Measurements from ENCODE around the gene TXLNB.
A peak's percentile ranks its signal among the peaks of the same experiment; 100 is the strongest.

TXLNB gene

GRCh38 chr6:139291813-139292619 lies at the start of gene TXLNB:
Gene TXLNB, minus strand, starts transcription at chr6:139291998. Its CDS starts 3,099 bp downstream, at chr6:139288899.
- DNase-seq, result peak in 46 of 58 donors; percentile 3 to 61 (median 26)

DNA sequence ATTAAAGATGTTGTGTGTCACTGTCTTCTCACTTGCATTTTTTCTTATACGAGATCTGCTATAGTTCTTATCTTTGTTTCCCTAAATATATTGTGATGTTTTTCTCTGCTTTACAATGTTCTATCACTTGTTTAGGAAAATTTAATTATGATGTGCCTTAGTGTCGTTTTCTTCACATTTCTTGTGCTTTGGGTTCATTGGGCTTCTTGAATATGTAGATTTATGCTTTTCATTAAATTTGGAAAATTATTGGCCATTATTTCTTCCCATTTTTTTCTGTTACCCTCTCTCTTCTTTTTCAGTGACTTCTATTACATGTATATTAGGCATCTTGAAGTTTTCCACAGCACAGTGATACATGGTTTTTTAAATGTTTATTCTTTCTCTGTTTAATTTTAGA lies 49.3 kb upstream of the TXLNB start:
- DNase-seq, result no peak

DNA sequence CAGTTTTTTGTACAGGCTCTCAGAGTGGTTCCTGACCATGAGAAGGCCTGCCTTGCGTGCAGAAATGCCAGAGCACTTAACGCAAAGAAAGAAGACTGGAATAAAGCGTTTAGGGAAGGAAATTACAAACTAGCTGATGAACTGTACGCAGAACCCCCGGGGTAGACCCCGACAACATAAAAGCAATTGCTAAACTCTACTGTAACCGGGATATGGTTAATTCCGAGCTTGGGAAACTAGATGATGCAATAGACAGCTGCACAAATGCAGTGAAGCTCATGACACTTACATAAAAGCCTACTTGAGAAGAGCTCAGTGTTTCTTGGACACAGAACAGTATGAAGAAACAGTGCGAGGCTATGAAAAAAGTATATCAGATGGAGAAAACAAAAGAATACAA lies 47.0 kb upstream of the TXLNB start:
- no peak for DNase-seq

- no peak for DNase-seq
Observed at GRCh38 chr6:139337830-139338229, 46.0 kb upstream of the TXLNB start.

DNA sequence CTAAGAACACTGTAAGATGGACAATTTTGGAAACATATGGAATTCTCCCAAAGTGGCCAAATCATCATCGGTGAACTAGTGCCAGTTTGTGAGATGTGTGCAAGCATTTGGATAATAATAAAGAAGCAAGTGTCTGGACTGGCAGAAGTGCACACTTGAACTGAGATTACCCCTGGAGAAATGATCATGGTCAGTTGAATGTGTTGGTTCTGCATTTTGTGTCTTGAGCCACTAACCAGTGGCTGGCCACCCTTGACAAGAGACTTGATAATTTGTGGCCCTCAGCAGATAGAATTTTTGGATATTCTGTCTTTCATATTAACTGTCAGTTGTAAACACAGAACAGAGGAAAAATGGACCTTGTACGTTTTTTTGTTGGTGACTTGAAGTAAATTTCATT lies 45.2 kb upstream of the TXLNB start:
- DNase-seq, result no peak

DNA sequence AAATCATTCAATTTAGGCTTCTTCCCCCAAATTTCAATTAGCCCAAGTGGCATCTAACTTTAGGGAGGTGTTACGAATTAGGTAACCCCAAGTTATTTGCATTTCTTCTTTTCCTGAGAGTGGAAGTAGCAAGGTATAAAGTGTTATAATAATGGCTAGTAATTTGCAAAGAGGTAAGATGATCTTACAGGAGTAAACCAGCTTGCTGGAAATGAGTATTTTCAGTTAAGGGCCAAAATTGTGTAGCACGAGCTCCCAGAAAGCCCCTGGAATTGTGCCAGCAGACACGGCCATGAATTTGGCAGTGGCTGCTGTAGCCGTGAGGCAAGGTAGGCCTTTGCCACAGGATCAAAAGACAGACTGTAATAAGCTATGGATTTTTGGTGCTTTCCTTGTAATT lies 44.7 kb upstream of the TXLNB start:
- DNase-seq, result no peak

DNA sequence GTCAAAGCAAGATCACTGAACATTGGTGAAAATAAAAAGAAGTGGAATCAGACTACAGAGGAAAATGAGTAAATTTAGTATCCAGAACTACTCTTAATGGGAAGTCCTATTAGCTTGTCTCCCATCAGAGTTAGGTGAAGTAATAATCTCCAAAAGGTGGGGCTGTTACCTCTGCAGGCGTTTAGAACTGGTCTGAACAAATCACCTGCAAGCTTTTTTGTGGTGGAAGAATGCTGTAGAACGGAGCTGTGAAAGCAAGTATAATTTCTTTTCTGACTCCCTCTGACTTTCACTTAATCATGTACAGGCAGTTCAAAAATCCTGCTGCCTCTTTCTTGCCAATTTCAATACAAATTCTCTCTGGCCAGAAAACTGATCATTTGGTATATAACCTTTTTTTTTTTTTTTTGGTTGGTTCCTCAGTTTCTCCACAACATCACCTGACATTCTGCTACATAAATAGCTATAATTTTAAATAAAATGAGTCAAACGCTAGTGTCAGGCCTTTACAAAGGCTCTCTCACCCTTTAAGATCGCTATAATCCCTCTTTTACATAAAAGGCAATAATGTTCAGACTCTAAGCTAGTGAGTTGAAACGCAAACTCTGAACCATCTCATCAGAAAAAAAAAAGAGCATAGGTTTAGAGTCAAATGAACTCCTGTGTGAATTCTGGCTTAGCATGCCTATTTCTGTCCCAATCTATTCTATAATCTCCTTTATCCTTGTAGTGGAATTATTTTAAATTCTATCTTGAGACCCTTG lies 43.8 kb upstream of the TXLNB start:
- DNase-seq, result no peak

- DNase-seq, result peak in 2 of 58 donors; percentile 35 to 57
Observed at GRCh38 chr6:139334806-139335446, 43.1 kb upstream of the TXLNB start.

- no peak for DNase-seq
Observed at GRCh38 chr6:139330826-139331500, 39.2 kb upstream of the TXLNB start.

DNA sequence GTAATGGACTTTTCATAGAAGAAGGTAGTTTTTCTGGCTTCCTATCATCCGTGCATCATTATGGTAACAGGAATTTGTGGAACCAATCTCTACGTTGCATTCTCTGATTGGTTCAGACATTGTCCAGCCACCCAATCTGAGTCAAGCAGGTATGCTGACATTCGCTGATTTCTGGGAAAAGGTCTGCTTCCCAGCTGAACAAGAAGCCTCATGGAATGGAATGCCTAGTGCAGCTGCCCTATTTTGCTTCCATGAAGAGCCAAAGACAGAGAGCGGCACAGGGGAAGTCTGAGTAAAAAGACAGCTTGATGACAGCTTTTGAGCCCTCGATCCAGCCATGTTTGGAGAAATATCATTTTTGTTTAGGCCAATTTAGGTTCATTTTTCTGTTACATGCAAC lies 38.5 kb upstream of the TXLNB start:
- no peak for DNase-seq

DNA sequence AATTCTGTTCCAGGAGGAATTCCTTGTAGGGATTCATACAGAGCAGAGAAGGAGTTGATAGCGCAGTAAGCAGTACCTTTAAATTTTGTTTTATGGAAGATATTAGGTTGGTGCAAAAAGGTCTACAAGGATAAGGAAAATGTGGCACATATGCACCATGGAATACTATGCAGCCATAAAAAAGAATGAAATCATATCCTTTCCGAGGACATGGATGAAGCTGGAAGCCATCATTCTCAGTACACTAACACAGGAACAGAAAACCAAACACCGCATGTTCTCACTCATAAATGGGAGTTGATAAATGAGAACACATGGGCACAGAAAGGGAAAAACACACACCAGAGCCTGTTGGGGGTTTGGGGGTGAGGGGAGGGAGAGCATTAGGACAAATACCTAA lies 37.4 kb upstream of the TXLNB start:
- no peak for DNase-seq

- no peak for DNase-seq
Observed at GRCh38 chr6:139327038-139327437, 35.2 kb upstream of the TXLNB start.

- no peak for DNase-seq
Observed at GRCh38 chr6:139325686-139326085, 33.9 kb upstream of the TXLNB start.

GRCh38 chr6:139325125-139325524 lies 33.3 kb upstream of the TXLNB start:
- no peak for DNase-seq

DNA sequence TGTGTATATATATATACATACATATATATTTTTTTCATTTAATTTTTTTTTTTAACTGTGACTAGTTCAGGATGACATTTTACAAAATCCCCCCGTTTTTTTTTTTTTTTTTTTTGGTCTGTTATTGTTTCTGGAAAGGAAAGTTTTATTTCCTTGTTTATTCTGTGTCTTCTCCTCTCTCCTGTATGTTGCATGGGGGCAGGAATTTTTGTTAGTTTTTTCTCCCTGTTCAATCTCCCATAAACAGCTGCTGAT lies 32.4 kb upstream of the TXLNB start:
- DNase-seq, result no peak

- DNase-seq, result peak in 23 of 58 donors; percentile 1 to 54 (median 8)
Observed at GRCh38 chr6:139323511-139324300, 31.9 kb upstream of the TXLNB start.

- no peak for DNase-seq
Observed at GRCh38 chr6:139320081-139320480, 28.3 kb upstream of the TXLNB start.

DNA sequence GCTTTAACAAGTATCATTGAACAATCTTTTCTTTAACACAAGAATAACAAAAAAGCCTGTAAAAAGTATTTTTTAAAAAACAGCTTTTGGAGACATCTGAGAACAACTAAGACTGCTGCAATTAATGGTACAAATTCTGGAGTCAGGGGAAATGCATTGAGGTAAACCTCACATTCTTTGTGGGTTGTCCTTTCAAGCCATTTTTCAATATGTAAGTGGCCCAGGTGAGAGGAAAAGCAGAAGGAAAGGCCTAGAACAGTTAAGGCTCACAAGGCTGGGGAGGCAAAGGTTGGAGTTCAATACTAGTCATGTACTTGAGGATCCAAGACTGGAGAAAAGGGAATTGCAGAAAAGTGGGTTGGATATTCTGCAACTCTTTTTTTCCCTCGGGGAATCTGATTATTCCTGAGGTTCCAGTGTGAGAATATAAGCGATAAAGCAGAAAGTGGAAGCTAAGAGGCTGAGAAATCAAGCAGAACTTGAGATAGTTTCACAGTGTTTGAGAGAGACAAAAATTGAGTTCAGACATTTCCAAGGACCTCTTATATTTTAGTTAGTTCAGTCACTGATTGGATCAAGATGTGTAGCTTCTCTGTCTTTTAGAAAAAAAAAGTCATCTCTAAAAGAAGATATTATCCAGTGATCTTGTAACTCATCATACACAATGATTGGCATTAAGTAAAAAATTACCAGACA lies 25.0 kb upstream of the TXLNB start:
- DNase-seq, result no peak

DNA sequence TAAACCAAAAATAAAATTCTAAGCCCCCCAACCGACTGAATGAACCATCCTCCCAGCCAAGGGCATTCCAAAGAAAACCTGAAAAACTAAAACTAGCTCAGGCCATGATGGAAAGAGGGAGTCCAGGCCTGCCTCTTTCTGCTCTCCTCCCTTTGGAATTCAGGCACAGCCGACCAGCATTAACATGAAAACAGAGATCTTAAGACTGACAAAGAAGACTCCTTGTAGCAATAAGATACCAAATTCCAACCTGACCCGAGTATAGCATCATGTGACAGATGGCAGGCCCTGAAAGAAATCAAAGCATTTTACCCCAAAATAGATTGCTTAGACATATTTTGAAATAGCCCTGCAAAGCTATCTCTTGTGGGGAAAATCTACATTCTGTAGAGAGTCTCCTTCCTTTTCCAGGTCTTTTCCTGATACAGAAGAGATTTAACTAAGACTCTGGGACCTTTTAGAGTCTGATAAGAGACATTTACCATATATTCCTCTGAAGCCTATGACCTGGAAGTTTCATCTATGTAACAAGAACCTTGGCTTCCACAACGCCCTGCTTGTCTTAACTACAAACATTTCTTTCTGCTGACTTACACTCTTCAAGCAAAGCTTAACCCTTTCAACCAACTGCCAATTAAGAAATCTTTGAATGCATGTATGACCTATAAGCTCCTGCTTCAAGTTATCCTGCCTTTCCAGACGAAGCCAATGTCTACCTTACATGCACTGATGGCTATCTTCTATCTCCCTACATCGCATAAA lies 22.2 kb upstream of the TXLNB start:
- DNase-seq, result no peak

DNA sequence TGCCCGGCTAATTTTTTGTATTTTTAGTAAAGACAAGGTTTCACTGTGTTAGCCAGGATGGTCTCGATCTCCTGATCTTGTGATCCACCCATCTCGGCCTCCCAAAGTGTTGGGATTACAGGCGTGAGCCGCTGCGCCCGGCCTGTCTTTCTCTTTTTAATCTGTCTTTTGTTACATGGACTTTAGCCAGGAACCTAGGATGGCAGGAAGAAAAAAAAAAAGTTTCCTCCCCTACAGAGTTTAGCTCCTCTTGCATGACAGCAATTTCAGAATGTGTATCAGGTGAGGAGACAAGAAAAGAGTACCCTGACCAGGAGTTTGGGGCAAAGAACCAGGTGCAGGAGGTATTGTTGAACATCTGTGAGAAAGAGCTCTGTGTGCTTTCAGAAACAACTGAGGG lies 21.4 kb upstream of the TXLNB start:
- no peak for DNase-seq

All from anterior cingulate cortex (tissue), 58 donors.